ENCODE measurements around the gene ITIH1. TPM values are rescaled to one million over a fixed set of nuclear protein-coding genes. Genes with fewer than 3 reads are reported as not detected.

ITIH1 gene
- total and polyA plus RNA-seq, 9 of the 15 experiments (the other 6 are each of a cell fraction or from before 2014, with no cell fraction given): 0.31 TPM; not detected in 8

GRCh38 chr3:52770496-52771333, 6.7 kb upstream of the ITIH1 start, which contains the start of gene NEK4 (continued):
- TF ChIP-seq, protein P1, sequence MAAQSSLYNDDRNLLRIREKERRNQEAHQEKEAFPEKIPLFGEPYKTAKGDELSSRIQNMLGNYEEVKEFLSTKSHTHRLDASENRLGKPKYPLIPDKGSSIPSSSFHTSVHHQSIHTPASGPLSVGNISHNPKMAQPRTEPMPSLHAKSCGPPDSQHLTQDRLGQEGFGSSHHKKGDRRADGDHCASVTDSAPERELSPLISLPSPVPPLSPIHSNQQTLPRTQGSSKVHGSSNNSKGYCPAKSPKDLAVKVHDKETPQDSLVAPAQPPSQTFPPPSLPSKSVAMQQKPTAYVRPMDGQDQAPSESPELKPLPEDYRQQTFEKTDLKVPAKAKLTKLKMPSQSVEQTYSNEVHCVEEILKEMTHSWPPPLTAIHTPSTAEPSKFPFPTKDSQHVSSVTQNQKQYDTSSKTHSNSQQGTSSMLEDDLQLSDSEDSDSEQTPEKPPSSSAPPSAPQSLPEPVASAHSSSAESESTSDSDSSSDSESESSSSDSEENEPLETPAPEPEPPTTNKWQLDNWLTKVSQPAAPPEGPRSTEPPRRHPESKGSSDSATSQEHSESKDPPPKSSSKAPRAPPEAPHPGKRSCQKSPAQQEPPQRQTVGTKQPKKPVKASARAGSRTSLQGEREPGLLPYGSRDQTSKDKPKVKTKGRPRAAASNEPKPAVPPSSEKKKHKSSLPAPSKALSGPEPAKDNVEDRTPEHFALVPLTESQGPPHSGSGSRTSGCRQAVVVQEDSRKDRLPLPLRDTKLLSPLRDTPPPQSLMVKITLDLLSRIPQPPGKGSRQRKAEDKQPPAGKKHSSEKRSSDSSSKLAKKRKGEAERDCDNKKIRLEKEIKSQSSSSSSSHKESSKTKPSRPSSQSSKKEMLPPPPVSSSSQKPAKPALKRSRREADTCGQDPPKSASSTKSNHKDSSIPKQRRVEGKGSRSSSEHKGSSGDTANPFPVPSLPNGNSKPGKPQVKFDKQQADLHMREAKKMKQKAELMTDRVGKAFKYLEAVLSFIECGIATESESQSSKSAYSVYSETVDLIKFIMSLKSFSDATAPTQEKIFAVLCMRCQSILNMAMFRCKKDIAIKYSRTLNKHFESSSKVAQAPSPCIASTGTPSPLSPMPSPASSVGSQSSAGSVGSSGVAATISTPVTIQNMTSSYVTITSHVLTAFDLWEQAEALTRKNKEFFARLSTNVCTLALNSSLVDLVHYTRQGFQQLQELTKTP (IDR thresholded peaks at IDR 0.05; ENCODE audit: low read depth in 1 of 2, partially characterized antibody in 2 of 2): peak in 1 of 2 experiments; percentile 46
- TF ChIP-seq CAMTA2 (CRISPR knock-in tag; conservative IDR thresholded peaks at IDR 0.05) (no peak), ATF6 (CRISPR knock-in tag; IDR thresholded peaks at IDR 0.05) (peak; percentile 87; the same call in 1 of the 2 replicates), SAFB (IDR thresholded peaks at IDR 0.05; ENCODE audit: borderline replicate concordance, low read depth, low read length) (no peak), NKRF (IDR thresholded peaks at IDR 0.05; ENCODE audit: borderline replicate concordance) (peak; percentile 87; the same call in 1 of the 2 replicates), NR2C1 (IDR thresholded peaks at IDR 0.05) (no peak), NR2C1 (tag; IDR thresholded peaks at IDR 0.05) (no peak), DPF2 (IDR thresholded peaks at IDR 0.05) (peak; percentile 21; the same call in 1 of the 2 replicates), SAFB2 (IDR thresholded peaks at IDR 0.05; ENCODE audit: borderline replicate concordance, low read depth, low read length, severe bottlenecking) (no peak), SMAD4 (CRISPR knock-in tag; conservative IDR thresholded peaks at IDR 0.05) (peak; percentile 68)
